ENCODE data around the gene TENT4B. TPM values are rescaled to one million over a fixed set of nuclear protein-coding genes. Genes with fewer than 3 reads are reported as not detected.

Gene TENT4B
- polyA plus RNA-seq, 1 experiment: 7.2 TPM

DNA sequence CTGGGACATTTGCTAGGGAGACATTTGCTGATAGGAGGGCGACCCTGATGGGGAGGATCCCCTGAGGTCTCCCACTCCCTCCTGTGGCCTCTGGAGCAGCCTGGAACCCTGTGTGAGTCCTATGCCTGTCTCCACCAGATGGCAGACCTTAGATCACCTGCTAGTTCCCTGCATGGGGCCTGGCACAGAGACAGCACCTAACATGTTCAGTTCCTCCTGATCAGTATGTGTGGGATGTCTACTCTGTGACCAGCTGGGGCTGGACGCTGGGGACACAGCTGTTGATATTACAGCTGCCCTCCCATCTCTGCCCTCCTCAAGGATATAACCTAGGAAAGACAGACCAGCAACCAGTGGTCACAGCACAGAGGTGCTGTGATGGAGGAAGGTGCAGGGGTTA, 112.2 kb downstream of the TENT4B start:
- no peak for DNase-seq (ENCODE audit: low read depth)
- ChIA-PET CTCF (interaction anchor here (1.1 kb wide), 1 partner anchor 19 kb away, joined by 4 read pairs; no protein-coding TSS in a partner anchor), POLR2A (no interaction called here)
- TF ChIP-seq, protein P1, sequence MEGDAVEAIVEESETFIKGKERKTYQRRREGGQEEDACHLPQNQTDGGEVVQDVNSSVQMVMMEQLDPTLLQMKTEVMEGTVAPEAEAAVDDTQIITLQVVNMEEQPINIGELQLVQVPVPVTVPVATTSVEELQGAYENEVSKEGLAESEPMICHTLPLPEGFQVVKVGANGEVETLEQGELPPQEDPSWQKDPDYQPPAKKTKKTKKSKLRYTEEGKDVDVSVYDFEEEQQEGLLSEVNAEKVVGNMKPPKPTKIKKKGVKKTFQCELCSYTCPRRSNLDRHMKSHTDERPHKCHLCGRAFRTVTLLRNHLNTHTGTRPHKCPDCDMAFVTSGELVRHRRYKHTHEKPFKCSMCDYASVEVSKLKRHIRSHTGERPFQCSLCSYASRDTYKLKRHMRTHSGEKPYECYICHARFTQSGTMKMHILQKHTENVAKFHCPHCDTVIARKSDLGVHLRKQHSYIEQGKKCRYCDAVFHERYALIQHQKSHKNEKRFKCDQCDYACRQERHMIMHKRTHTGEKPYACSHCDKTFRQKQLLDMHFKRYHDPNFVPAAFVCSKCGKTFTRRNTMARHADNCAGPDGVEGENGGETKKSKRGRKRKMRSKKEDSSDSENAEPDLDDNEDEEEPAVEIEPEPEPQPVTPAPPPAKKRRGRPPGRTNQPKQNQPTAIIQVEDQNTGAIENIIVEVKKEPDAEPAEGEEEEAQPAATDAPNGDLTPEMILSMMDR (IDR thresholded peaks at IDR 0.05; ENCODE audit: insufficient read depth, low read depth, low read length): 0 out of 2 replicates have a peak, but pooled peaks have one; percentile 14
- Histone ChIP-seq H3K27me3 (ENCODE audit: control insufficient read depth, insufficient read depth, low read length) (0 out of 2 replicates have a peak, but pooled peaks cover 1% of the 10 kb centered on the region), H3K36me3 (ENCODE audit: control insufficient read depth, insufficient read depth, low read length) (no peaks in the 10 kb centered on the region), H3K4me3 (ENCODE audit: low read depth, low read length) (no peak overlapping the region)

DNA sequence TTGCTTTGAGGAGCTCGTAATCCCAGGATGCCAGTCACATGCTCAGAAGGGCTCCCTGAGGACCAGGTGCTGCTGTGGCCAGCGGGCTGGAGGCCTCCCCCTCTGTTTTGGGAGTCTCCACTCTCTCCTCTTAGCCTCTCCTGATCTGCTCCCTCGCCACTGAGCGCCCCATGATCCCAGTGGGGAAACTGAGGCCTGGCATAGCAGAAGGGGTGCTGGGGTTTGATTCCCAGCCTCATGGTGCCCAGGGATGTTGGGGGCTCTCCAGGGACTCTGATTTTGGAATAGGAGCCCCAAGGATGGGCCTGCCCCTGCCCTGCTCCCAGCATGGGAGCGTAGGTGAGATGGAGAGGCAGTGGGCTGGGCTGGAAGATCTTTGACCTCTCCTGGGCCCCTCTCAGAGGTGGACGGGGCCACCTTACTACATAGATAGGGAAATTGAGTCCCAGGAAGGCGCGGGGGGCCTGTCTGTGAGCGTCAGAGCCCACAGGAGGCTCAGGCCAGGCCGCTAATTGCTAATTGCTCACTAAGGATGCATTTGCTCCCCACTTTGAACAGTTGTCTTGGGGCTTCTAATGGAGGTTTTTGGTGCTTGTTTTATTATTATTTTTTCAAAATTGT, 112.7 kb downstream of the TENT4B start:
- Histone ChIP-seq H3K36me3 (ENCODE audit: control insufficient read depth, insufficient read depth, low read length) (no peaks in the 10 kb centered on the region), H3K4me3 (ENCODE audit: low read depth, low read length) (no peak overlapping the region), H3K27me3 (ENCODE audit: control insufficient read depth, insufficient read depth, low read length) (0 out of 2 replicates have a peak, but pooled peaks cover 1% of the 10 kb centered on the region)
- CTCF ChIA-PET: interaction anchor here (1.1 kb wide), 1 partner anchor 19 kb away, joined by 4 read pairs; no protein-coding TSS in a partner anchor
- DNase-seq (ENCODE audit: low read depth): no peak
- POLR2A ChIA-PET: no interaction called here
- TF ChIP-seq, protein P1 (IDR thresholded peaks at IDR 0.05; ENCODE audit: insufficient read depth, low read depth, low read length): no peak

DNA sequence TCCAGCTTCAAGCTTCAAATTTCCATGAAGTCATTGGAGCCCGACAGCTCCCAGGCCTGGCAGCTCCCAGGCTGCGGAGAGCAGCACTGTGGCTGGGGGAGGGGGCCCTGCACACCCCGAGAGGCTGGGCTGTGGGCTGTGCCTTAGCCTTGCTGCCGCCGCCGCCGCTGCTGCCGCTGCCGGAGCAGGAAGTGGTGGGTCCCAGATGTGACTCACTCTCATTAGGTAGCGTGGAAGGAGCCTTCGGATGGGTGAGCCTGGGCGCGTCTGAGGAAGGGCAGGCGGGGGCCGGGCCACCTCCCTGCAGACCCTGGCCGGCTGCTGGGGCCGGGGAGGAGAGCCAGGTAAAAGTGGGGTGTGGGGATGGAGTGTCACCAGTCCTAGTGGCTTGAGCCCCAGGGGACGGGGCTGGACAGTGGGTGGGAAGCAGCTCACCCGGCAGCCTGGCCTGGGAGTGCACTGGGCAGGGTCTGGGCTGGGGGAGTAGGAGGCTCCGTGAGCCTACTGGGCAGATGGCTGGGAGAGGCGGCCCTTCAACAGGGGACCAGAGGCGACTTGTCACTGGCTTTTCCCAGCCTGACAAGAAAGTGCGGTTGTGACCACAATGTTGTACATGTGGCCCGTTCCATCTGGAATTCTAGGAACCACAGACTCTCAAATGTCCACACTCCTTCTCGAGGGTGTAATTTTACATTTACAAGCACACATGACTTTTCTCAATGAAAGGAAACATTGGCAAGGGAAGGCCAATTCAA, 113.4 kb downstream of the TENT4B start, which contains the start of gene ADCY7:
ADCY7 (plus strand) TSS at position 215 of the 755 bp plus-strand sequence. CDS start 21,629 bp downstream, outside the sequence.
- 0 out of 2 replicates have a peak, but pooled peaks cover 1% of the 10 kb centered on the region for H3K27me3 ChIP-seq (ENCODE audit: control insufficient read depth, insufficient read depth, low read length)
- ChIA-PET CTCF (interaction anchor here (0.5 to 1.1 kb wide), 2 partner anchors 20 to 254 kb away, joined by 3 to 4 read pairs; no protein-coding TSS in a partner anchor), POLR2A (no interaction called here)
- peak within 1 kb of the TSS; percentile 48 for H3K4me3 ChIP-seq (ENCODE audit: low read depth, low read length)
- DNase-seq (ENCODE audit: low read depth): no peak
- no peaks in the 10 kb centered on the region for H3K36me3 ChIP-seq (ENCODE audit: control insufficient read depth, insufficient read depth, low read length)
- TF ChIP-seq, protein P1 (IDR thresholded peaks at IDR 0.05; ENCODE audit: insufficient read depth, low read depth, low read length): no peak

DNA sequence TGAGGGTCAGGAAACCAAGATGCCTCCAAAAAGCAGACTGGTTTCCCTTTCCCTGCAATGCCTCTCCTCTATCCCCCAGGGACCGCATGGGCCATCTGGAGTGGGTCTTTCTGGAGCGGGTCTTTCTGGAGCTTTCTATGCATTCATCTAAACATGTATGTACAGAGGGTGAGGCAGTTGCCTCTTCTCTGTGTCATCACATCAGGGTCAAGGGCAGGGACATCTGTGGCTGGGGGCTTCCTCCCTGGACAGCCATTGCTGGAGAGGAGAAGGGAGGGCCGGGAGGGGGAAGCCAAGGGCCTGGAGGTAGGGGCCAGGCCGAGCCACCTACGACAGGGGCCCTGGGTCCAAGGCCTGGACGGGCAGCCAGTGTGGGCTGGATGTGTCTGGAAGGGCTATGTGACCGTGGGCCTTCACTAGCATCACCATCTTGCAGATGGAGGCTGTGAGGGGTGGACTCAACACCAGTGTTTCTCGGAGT, 114.1 kb downstream of the TENT4B start:
- Histone ChIP-seq H3K36me3 (ENCODE audit: control insufficient read depth, insufficient read depth, low read length) (0 out of 2 replicates have a peak, but pooled peaks cover 1% of the 10 kb centered on the region), H3K27me3 (ENCODE audit: control insufficient read depth, insufficient read depth, low read length) (no peaks in the 10 kb centered on the region), H3K4me3 (ENCODE audit: low read depth, low read length) (peak overlapping the region; percentile 0; the same call in 1 of the 2 replicates)
- TF ChIP-seq, protein P1 (IDR thresholded peaks at IDR 0.05; ENCODE audit: insufficient read depth, low read depth, low read length): no peak
- no peak for DNase-seq (ENCODE audit: low read depth)
- CTCF ChIA-PET: interaction anchor here (0.5 kb wide), 1 partner anchor 253 kb away, joined by 3 read pairs; no protein-coding TSS in a partner anchor
- POLR2A ChIA-PET: no interaction called here

DNA sequence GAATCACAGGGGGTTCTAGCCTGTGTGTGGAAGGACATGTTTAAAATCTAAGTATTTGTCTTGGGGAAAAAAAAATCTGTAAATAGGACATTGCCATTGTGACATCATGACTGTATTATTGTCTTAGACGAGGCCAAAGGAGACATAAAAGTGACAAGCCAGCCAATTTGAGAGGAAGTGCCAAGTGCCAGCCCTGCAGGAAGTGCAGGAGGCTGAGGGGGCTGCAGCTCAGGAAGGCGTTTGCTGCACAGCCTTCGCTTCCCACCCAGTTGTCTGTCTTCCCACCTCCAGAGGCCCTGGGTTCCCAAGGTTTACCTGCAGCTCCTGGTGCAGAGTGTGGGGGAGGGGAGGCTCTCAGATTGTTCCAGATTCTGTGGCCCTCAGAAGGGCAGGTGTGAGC, 114.5 kb downstream of the TENT4B start:
- ChIA-PET CTCF (interaction anchor here (1.3 kb wide), 1 partner anchor 60 kb away, joined by 3 read pairs; no protein-coding TSS in a partner anchor), POLR2A (no interaction called here)
- H3K36me3 ChIP-seq (ENCODE audit: control insufficient read depth, insufficient read depth, low read length): 0 out of 2 replicates have a peak, but pooled peaks cover 1% of the 10 kb centered on the region
- H3K4me3 ChIP-seq (ENCODE audit: low read depth, low read length): no peak overlapping the region
- no peak for DNase-seq (ENCODE audit: low read depth)
- no peaks in the 10 kb centered on the region for H3K27me3 ChIP-seq (ENCODE audit: control insufficient read depth, insufficient read depth, low read length)
- TF ChIP-seq, protein P1 (IDR thresholded peaks at IDR 0.05; ENCODE audit: insufficient read depth, low read depth, low read length): no peak

All from BJ (cell line).